ENCODE results near the gene XRN2.

- TF ChIP-seq CTCF (IDR thresholded peaks at IDR 0.05; ENCODE audit: low read depth, low read length) (no peak), EZH2phosphoT487 (IDR thresholded peaks at IDR 0.05; ENCODE audit: low read depth) (no peak)
Observed at GRCh38 chr20:21393166-21393565, 90.0 kb downstream of the XRN2 start.

Data from OCI-LY3 (cell line).